KG1 (cell line): Measurements from ENCODE around the gene HMOX2.

Experiments used
- DNase-seq: peaks from one replicate; lab custom pipeline; 2025; lab: John Stamatoyannopoulos, UW

The HMOX2 gene

DNA sequence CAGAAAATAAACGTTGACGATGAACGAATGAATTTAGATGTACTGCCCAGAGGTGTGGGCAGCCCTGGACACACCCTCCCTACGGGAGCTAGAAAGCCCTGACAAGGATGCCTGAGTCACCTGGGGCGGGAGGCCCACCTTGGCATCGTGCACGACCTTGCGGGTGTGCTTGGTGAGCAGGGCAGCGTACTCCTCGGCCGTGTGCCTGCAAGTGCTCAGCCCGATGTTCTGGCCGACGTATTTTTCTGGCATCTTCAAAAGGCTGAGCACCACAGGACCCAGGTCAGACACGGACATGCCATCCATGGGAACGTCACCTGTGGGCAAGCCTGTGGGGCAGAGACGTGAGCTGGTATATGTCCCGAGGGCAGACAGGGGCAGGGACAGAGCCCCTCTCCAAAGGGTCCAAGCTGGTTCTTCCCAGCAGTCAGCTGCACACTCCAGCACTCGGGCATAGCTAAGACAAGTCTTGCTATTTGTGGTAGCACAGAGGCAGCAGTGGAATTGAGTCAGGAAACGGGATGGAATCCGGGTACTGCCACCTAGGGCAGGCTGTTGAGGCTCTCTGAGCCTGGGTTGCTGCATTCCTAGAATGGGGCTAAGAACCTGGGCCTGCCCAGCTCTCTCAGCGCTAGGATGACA, 12.6 kb upstream of the HMOX2 start:
- DNase-seq, result no peak

GRCh38 chr16:4465977-4466779, 10.0 kb upstream of the HMOX2 start:
- no peak for DNase-seq

DNA sequence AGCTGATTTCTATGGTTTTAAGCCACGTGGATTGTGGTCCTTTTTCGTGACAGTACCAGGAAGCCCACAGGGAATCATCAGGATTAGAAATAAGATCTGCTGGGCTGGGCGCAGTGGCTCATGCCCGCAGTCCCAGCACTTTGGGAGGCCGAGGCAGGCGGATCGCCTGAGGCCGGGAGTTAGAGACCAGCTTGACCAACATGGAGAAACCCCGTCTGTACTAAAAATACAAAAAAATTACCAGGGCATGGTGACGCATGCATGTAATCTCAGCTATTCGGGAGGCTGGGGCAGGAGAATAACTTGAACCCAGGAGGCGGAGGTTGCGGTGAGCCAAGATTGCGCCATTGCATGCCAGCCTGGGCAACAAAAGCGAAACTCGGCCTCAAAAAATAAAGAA, 8.3 kb upstream of the HMOX2 start:
- DNase-seq, result no peak

- no peak for DNase-seq
These were observed 7.2 kb upstream of the HMOX2 start for GRCh38 chr16:4468972-4469371.

DNA sequence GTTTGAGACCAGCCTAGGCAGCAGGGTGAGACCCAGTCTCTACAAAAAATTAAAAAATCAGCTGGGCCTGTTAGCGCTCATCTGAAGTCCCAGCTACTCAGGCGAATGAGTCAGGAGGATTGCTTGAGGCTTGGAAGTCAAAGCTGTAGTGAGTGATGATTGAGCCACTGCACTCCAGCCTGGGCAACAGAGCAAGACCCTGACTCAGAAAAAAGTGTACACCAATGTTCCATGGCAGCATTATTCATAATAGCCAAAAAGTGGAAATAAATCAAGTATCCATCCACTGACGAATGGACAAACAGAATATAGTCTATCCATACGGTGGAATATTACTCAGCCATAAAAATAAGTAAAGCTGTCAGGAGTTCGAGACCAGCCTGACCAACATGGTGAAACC, 4.3 kb upstream of the HMOX2 start:
- DNase-seq, result no peak

DNA sequence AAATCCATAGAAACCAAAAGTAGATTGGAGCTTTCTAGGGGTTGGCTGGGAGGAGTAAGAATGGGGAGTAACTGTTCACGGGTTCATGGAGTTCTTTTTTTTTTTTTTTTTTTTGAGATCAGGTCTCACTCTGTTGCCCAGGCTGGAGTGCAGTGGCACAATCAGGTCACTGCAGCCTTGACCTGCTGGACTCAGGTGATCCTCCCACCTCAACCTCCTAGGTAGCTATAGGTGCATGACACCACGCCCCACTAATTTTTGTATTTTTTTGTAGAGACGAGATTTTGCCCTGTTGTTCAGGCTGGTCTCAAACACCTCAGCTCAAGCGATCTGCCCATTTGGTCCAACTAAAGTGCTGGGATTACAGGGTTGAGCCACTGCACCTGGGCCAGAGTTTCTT, 3.3 kb upstream of the HMOX2 start:
- DNase-seq, result no peak

GRCh38 chr16:4474192-4474961, 1.8 kb upstream of the HMOX2 start, which contains the start of gene NMRAL1:
TSS of gene NMRAL1 (minus strand) at chr16:4474625. CDS start at chr16:4474132, 493 bp downstream.
- peak; percentile 51 for DNase-seq

DNA sequence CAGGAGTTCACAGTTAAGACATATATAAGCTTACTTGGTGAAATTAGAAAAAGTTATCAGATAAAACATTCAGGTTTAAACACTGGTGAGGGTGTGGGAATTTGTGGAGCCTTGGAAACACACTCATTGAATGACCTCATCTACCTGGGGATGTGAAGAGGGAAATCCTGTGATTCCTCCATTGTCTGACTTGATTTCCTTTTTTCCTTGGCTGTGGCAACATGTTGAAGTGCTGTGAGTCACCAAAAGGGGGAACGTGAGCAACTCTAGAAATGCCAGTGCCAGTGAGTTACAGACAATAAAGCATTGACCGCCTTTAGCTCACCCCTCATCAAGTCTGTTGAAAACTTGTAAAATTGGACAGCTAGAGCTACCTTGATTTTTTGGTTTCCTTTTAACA, 1.8 kb downstream of the HMOX2 start:
- DNase-seq, result no peak

DNA sequence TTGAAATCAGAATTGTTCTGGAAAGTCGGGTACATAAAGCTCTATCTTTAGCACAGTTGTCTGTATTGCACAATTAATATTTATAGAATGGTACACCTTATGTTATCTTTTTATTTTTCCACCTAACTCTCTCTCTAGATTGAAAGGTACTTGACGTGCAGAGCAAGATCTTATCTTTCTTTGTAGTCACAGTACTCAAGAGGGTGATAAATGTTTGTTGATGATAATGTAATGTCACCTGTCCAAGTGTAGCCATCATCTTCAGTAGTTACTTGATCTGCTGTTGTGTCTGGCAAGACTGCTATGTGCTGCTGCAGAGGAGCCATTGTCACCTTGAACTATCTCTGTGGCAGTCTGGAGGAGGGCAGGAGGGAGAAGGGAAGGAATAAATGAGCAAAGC, 5.3 kb downstream of the HMOX2 start:
- DNase-seq, result no peak

DNA sequence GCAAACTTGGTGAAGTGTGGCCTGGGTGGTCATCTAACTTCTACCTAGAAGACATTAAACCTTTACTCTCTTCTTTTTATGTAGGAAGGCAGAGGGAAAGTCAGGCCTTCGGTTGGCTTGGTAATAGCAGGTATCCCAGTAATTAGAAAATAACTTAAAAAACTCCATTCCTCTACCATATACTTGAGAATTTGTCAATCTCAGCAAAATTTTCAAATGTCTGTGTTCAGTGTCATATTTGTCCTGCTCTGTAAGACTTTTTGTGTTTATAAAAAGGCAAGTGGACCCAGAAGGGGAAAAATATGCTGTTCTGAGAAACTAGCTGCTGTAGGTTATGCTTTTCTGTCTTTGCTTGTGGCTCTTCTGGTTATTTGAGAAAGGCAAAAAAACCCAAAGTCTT, 5.8 kb downstream of the HMOX2 start:
- DNase-seq, result no peak

- DNase-seq, result no peak
These were observed 10.1 kb downstream of the HMOX2 start for GRCh38 chr16:4486126-4486893.

DNA sequence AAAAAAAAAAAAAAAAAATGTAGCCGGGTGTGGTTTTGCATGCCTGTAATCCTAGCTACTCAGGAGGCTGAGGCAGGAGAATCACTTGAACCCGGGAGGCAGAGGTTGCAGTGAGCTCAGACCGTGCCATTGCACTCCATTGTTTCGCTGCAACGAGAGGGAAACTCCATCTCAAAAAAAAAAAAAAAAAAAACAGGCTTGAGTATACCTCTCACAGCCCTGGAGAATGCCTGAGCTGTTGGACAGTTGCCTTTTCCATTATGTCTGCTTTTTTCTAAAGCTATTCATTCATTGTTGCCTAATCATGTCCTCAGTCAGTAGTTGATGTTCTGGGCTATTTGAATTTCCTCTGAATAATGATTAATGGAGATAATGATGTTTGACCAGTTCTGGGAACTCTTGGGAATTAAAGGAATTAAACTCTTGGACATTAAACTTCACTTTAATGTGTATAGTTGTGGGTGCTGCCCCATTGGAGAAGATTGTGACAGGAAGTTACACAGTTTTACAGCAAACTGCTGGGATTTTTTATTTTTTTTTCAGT, 11.8 kb downstream of the HMOX2 start:
- no peak for DNase-seq

GRCh38 chr16:4488499-4488967, 12.3 kb downstream of the HMOX2 start:
- DNase-seq, result no peak

DNA sequence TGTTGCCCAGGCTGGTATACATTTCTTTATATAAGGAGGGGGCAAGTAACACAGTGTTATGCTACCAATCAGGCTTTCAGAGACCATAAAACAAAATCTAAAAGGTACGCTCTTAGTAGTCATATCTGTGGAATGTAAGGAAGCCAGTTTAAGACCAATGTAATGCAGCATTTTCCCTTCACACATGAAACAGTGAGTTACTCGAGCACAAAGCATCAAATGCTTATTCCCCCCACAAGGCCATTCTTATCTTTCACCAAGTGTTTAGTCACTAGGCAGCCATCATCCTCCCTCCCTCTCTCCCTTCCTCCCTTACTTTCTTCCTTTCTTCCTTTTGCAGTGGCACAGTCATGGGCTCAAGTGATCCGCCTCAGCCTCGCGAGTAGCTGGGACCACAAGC, 12.8 kb downstream of the HMOX2 start:
- DNase-seq, result no peak

GRCh38 chr16:4491898-4492297, 15.7 kb downstream of the HMOX2 start:
- DNase-seq, result no peak

DNA sequence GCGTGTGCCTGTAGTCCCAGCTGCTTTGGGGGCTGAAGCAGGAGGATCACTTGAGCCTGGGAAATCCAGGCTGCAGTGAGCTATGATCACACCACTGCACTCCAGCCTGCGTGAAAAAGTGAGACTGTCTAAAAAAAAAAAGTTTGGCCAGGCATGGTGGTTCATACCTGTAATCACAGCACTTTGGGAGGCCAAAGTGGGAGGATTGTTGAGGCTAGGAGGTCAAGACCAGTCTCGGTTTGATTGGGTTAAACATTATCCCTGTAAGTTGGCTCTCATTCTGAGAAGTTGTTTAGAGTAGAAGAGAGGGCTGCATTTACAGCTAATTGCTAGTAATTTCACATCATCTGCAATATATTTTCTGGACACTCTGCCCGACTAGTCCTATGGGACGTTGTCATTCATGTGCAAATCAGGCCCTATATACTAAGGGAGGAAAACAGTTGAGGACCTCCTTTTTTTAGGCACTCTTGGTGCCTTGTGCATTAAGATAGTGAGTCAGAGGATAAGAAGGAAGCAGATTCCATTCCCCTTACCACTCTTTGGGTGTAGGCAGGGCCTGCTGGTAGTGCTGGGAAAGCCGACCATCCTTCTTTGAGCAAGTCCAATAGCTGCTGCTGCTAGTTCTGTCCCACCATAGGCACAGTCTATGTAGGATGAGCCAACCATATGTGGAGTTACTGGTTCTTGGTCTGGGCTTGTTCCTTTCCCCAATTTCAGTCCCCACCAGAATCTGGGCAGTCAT, 18.7 kb downstream of the HMOX2 start:
- no peak for DNase-seq

DNA sequence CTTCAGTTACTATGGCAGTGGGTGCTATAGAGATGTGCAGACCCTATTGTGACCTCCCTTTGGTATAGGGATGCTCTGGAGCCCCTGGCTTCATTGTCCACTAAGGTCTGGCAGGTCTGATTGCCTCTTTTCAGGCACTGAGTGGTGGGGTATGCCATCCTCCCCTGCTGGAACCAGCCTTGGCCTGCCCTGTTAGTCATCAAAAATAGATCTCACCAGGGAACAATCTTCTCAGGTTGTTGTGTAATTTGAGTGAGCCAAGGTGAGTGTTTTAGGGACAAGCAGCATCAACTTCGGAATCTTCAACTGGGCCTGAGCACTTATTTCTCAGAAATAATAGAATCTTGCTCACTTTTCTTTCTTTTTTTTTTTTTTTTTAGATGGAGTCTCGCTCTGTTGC, 19.6 kb downstream of the HMOX2 start:
- DNase-seq, result no peak

- DNase-seq, result no peak
These were observed 20.1 kb downstream of the HMOX2 start for GRCh38 chr16:4496305-4496704.

DNA sequence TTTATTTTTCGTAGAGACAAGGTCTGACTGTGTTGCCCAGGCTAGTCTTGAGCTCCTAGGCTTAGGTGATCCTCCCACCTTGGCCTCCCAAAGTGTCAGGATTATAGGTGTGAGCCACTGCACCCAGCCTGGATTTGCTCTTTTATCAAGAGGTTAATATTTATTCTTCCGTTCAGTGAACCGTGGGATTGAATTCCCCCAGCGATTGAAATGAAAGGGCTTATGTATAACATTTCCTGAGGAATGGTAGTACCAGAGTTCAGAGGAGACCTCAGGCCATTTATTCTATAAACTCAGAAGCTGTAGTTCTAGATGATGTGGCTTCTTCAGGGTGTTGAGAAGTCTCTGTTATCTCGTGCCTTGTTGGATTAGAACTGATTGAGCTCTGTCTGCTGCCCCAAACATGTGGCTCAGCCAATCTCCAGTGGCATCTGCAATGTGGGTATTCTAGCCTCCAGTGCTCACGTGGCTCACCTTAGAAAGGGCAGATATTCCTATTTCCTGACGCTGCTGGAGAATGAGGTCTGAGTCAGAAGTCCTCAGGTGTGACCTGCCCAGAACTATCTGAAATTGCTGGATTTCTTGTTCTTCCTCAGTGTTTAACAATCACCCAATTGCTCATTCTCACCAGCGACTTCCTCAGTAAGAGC, 22.5 kb downstream of the HMOX2 start:
- DNase-seq, result no peak

DNA sequence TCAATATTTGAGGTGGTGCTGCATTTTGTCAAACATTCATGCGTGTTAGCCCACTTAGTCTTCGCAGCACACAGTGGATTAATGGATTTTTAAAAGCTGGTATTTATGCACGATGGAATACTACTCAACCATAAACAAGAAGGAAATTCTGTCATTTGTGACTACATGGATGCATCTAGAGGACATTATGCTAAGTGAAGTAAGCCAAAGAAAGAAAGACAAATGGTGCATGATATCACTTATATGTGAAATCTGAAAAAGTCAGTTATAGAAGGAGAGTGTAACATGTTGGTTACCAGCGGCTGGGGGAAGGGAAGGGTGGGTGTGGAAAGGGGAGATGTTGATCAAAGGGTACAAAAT, 23.0 kb downstream of the HMOX2 start:
- DNase-seq, result no peak

- DNase-seq, result no peak
These were observed 24.1 kb downstream of the HMOX2 start for GRCh38 chr16:4500272-4500671.
